CD4-positive, alpha-beta memory T cell (primary cell): ENCODE results near the gene APOA5. TPM values are rescaled to one million over a fixed set of nuclear protein-coding genes. Genes with fewer than 3 reads are reported as not detected.

Source experiments
- CTCF ChIA-PET: fragments of 350-600 bp; sonication (Branson Sonifier 250); formaldehyde crosslinking; loops from one replicate; lab custom pipeline; 2021; ENCODE audit warnings: inconsistent platforms; ENCODE audit not compliant: partially characterized antibody; lab: Charles Lee
- POLR2A ChIA-PET: fragments of 350-600 bp; sonication (Branson Sonifier 250); formaldehyde crosslinking; loops from one replicate; lab custom pipeline; 2021; ENCODE audit not compliant: partially characterized antibody; lab: Charles Lee
- DNase-seq, 5 donors: peaks; one replicate each; pipeline versions ENCODE4 v3.0.0 to v3.0.0-alpha.2; 2020 to 2022; ENCODE audit warnings: mixed read lengths in 1 of 5
- H3K27ac ChIP-seq: one replicate; pipeline ENCODE4 v1.7.0; 2013; ENCODE audit warnings: low read depth, low read length
- H3K27me3 ChIP-seq: 2 replicates; pipeline ENCODE4 v1.7.0; 2013; ENCODE audit warnings: mild to moderate bottlenecking, low read length, moderate library complexity; ENCODE audit not compliant: insufficient read depth
- H3K36me3 ChIP-seq: 2 replicates; pipeline ENCODE4 v1.7.0; 2013; ENCODE audit warnings: mild to moderate bottlenecking, low read length, moderate library complexity; ENCODE audit not compliant: insufficient read depth
- H3K4me1 ChIP-seq: 2 replicates; pipeline ENCODE4 v1.7.0; 2013; ENCODE audit warnings: mild to moderate bottlenecking, low read length, moderate library complexity; ENCODE audit not compliant: insufficient read depth
- H3K4me3 ChIP-seq, 2 donors: one replicate each; pipeline ENCODE4 v1.7.0; 2013; ENCODE audit warnings: low read length in 2 of 2, mild to moderate bottlenecking in 1 of 2
- H3K9me3 ChIP-seq, 2 donors: one replicate each; pipeline ENCODE4 v1.7.0; 2013; ENCODE audit warnings: low read length in 2 of 2, control low read depth in 1 of 2; ENCODE audit not compliant: control insufficient read depth in 1 of 2
- H3K27ac Mint-ChIP-seq, 7 donors: one replicate each; pipeline ENCODE4 v1.8.0; 2020 to 2021; ENCODE audit warnings: mixed read lengths in 7 of 7, mild to moderate bottlenecking in 6 of 7, inconsistent platforms in 3 of 7, moderate library complexity in 3 of 7
- H3K27me3 Mint-ChIP-seq, 2 donors: one replicate each; pipeline ENCODE4 v1.8.0; 2020 to 2021; ENCODE audit warnings: mixed read lengths in 2 of 2
- H3K36me3 Mint-ChIP-seq, 2 donors: one replicate each; pipeline ENCODE4 v1.8.0; 2020 to 2021; ENCODE audit warnings: mixed read lengths in 2 of 2, inconsistent platforms in 1 of 2, mild to moderate bottlenecking in 1 of 2
- H3K4me1 Mint-ChIP-seq, 4 donors: one replicate each; pipeline ENCODE4 v1.8.0; 2020 to 2021; ENCODE audit warnings: mixed read lengths in 4 of 4, mild to moderate bottlenecking in 1 of 4
- H3K4me3 Mint-ChIP-seq, 8 donors: one replicate each; pipeline ENCODE4 v1.8.0; 2020 to 2021; ENCODE audit warnings: mixed read lengths in 8 of 8, mild to moderate bottlenecking in 7 of 8, moderate library complexity in 6 of 8, inconsistent platforms in 3 of 8
- H3K9me3 Mint-ChIP-seq, 8 donors: one replicate each; pipeline ENCODE4 v1.8.0; 2020 to 2021; ENCODE audit warnings: mixed read lengths in 8 of 8, mild to moderate bottlenecking in 5 of 8, inconsistent platforms in 3 of 8, moderate library complexity in 1 of 8
- intact Hi-C: fragments of 100-400 bp; cut with micrococcal nuclease; formaldehyde crosslinking; loops from one replicate; pipeline ENCODE4 v1.15.1; 2023
- polyA plus RNA-seq, 2 donors: library from polyadenylated mRNA; unstranded; fragments of 300-500 nt; fragmentation: Illumina TruSeq; gene quantifications; one replicate each; pipeline ENCODE4 v1.2.3, GENCODE V29; 2021
- total RNA-seq, 2 experiments: library from RNA; stranded (reverse); gene quantifications; one replicate each; pipeline ENCODE4 v1.2.3, GENCODE V29; 2021

APOA5 gene
- total and polyA plus RNA-seq, 4 experiments from 2014 or later, result not detected

DNA sequence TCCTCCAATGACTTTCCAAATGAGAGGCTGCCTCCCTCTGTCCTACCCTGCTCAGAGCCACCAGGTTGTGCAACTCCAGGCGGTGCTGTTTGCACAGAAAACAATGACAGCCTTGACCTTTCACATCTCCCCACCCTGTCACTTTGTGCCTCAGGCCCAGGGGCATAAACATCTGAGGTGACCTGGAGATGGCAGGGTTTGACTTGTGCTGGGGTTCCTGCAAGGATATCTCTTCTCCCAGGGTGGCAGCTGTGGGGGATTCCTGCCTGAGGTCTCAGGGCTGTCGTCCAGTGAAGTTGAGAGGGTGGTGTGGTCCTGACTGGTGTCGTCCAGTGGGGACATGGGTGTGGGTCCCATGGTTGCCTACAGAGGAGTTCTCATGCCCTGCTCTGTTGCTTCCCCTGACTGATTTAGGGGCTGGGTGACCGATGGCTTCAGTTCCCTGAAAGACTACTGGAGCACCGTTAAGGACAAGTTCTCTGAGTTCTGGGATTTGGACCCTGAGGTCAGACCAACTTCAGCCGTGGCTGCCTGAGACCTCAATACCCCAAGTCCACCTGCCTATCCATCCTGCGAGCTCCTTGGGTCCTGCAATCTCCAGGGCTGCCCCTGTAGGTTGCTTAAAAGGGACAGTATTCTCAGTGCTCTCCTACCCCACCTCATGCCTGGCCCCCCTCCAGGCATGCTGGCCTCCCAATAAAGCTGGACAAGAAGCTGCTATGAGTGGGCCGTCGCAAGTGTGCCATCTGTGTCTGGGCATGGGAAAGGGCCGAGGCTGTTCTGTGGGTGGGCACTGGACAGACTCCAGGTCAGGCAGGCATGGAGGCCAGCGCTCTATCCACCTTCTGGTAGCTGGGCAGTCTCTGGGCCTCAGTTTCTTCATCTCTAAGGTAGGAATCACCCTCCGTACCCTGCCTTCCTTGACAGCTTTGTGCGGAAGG, 40.9 kb upstream of the APOA5 start:
- Mint-ChIP-seq H3K27ac (peak overlapping the region in 2 of 7 donors; percentile 23 to 56), H3K36me3 (no peaks in the 10 kb centered on the region), H3K4me1 (peaks cover 2 to 16% (median 7%) of the 10 kb centered on the region in 4 donors), H3K27me3 (no peaks in the 10 kb centered on the region), H3K4me3 (no peak overlapping the region), H3K9me3 (no peaks in the 10 kb centered on the region)
- Histone ChIP-seq H3K4me3 (no peak overlapping the region), H3K27me3 (no peaks in the 10 kb centered on the region), H3K4me1 (peaks cover 15% of the 10 kb centered on the region), H3K27ac (no peak overlapping the region), H3K36me3 (no peaks in the 10 kb centered on the region), H3K9me3 (no peaks in the 10 kb centered on the region)
- POLR2A ChIA-PET, result interaction anchor here (1.9 kb wide), 1 partner anchor 46 kb away, joined by 7 read pairs; no protein-coding TSS in a partner anchor
- DNase-seq, result no peak
- intact Hi-C loops, result no loop called here
- CTCF ChIA-PET, result interaction anchor here (10.0 kb wide), 1 partner anchor 41 kb away, joined by 189 read pairs; the partner anchor contains the start of genes APOA5 and ZPR1

DNA sequence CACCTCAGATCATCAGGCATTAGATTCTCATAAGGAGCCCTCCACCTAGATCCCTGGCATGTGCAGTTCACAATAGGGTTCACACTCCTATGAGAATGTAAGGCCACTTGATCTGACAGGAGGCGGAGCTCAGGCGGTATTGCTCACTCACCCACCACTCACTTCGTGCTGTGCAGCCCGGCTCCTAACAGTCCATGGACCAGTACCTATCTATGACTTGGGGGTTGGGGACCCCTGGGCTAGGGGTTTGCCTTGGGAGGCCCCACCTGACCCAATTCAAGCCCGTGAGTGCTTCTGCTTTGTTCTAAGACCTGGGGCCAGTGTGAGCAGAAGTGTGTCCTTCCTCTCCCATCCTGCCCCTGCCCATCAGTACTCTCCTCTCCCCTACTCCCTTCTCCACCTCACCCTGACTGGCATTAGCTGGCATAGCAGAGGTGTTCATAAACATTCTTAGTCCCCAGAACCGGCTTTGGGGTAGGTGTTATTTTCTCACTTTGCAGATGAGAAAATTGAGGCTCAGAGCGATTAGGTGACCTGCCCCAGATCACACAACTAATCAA, 40.2 kb upstream of the APOA5 start:
- H3K4me1 ChIP-seq, result peaks cover 15% of the 10 kb centered on the region
- H3K27ac ChIP-seq, result no peak overlapping the region
- DNase-seq, result no peak
- Mint-ChIP-seq H3K27ac (no peak overlapping the region), H3K4me1 (peaks cover 2 to 16% (median 7%) of the 10 kb centered on the region in 4 donors), H3K4me3 (no peak overlapping the region), H3K27me3 (no peaks in the 10 kb centered on the region), H3K36me3 (no peaks in the 10 kb centered on the region), H3K9me3 (no peaks in the 10 kb centered on the region)
- no peaks in the 10 kb centered on the region for H3K36me3 ChIP-seq
- CTCF ChIA-PET, result interaction anchor here (10.0 kb wide), 1 partner anchor 41 kb away, joined by 189 read pairs; the partner anchor contains the start of genes APOA5 and ZPR1
- no peaks in the 10 kb centered on the region for H3K27me3 ChIP-seq
- POLR2A ChIA-PET, result no interaction called here
- no peaks in the 10 kb centered on the region for H3K9me3 ChIP-seq
- no peak overlapping the region for H3K4me3 ChIP-seq
- intact Hi-C loops, result no loop called here

GRCh38 chr11:116830184-116830912, 38.7 kb upstream of the APOA5 start:
- Histone ChIP-seq H3K4me3 (no peak overlapping the region), H3K27me3 (no peaks in the 10 kb centered on the region), H3K27ac (no peak overlapping the region), H3K9me3 (no peaks in the 10 kb centered on the region), H3K4me1 (peaks cover 5% of the 10 kb centered on the region), H3K36me3 (no peaks in the 10 kb centered on the region)
- Mint-ChIP-seq H3K36me3 (no peaks in the 10 kb centered on the region), H3K27ac (no peak overlapping the region), H3K27me3 (no peaks in the 10 kb centered on the region), H3K4me3 (no peak overlapping the region), H3K9me3 (no peaks in the 10 kb centered on the region), H3K4me1 (peaks cover 0 to 6% (median under 1%) of the 10 kb centered on the region in 4 donors)
- no peak for DNase-seq
- ChIA-PET POLR2A (interaction anchor here (0.5 kb wide), 1 partner anchor 15 kb away, joined by 3 read pairs; no protein-coding TSS in a partner anchor), CTCF (interaction anchor here (0.9 to 1.0 kb wide), 2 partner anchors 39 to 275 kb away, joined by 3 to 4 read pairs; partner anchors contain the start of gene APOA5)
- intact Hi-C loops, result no loop called here

GRCh38 chr11:116829525-116830183, 38.0 kb upstream of the APOA5 start, which contains the start of gene APOC3:
Gene APOC3, plus strand, starts transcription at chr11:116829907. Its CDS starts 676 bp downstream, at chr11:116830583.
- no peak for DNase-seq
- no peaks in the 10 kb centered on the region for H3K36me3 ChIP-seq
- H3K27me3 Mint-ChIP-seq, result no peaks in the 10 kb centered on the region
- H3K9me3 ChIP-seq, result no peaks in the 10 kb centered on the region
- no peak within 1 kb of the TSS for H3K4me3 ChIP-seq
- intact Hi-C loops, result no loop called here
- no peaks in the 10 kb centered on the region for H3K36me3 Mint-ChIP-seq
- ChIA-PET POLR2A (interaction anchor here (0.5 kb wide), 1 partner anchor 15 kb away, joined by 3 read pairs; no protein-coding TSS in a partner anchor), CTCF (interaction anchor here (0.9 to 1.0 kb wide), 2 partner anchors 38 to 276 kb away, joined by 3 to 4 read pairs; partner anchors contain the start of gene APOA5)
- H3K27ac Mint-ChIP-seq, result peak within 1 kb of the TSS in 1 of 7 donors; percentile 73
- H3K4me1 Mint-ChIP-seq, result no peaks in the 10 kb centered on the region
- no peak within 1 kb of the TSS for H3K4me3 Mint-ChIP-seq
- no peaks in the 10 kb centered on the region for H3K4me1 ChIP-seq
- H3K27ac ChIP-seq, result no peak within 1 kb of the TSS
- H3K9me3 Mint-ChIP-seq, result no peaks in the 10 kb centered on the region
- H3K27me3 ChIP-seq, result no peaks in the 10 kb centered on the region

DNA sequence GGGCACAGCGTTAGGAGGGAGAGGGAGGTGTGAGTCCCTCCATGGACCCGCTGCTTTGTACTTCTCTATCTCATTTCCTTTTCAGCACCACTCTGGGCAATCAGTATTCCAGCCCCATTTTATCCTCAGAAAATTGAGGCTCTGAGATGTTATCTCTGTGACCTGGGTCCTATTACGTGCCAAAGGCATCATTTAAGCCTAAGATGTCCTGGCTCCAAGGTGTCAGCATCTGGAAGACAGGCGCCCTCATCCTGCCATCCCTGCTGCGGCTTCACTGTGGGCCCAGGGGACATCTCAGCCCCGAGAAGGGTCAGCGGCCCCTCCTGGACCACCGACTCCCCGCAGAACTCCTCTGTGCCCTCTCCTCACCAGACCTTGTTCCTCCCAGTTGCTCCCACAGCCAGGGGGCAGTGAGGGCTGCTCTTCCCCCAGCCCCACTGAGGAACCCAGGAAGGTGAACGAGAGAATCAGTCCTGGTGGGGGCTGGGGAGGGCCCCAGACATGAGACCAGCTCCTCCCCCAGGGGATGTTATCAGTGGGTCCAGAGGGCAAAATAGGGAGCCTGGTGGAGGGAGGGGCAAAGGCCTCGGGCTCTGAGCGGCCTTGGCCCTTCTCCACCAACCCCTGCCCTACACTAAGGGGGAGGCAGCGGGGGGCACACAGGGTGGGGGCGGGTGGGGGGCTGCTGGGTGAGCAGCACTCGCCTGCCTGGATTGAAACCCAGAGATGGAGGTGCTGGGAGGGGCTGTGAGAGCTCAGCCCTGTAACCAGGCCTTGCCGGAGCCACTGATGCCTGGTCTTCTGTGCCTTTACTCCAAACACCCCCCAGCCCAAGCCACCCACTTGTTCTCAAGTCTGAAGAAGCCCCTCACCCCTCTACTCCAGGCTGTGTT, 37.2 kb upstream of the APOA5 start:
- CTCF ChIA-PET, result no interaction called here
- Mint-ChIP-seq H3K27ac (peak overlapping the region in 1 of 7 donors; percentile 73), H3K9me3 (no peaks in the 10 kb centered on the region)

GRCh38 chr11:116827461-116827860, 35.8 kb upstream of the APOA5 start:
- ChIA-PET CTCF (interaction anchor here (1.0 kb wide), 1 partner anchor 9 kb away, joined by 3 read pairs; no protein-coding TSS in a partner anchor), POLR2A (no interaction called here)
- H3K27ac Mint-ChIP-seq, result no peak overlapping the region
- no peak for DNase-seq
- Histone ChIP-seq H3K9me3 (no peaks in the 10 kb centered on the region), H3K27me3 (no peaks in the 10 kb centered on the region), H3K36me3 (no peaks in the 10 kb centered on the region), H3K4me3 (no peak overlapping the region), H3K4me1 (no peaks in the 10 kb centered on the region), H3K27ac (no peak overlapping the region)
- intact Hi-C loops, result no loop called here
- H3K9me3 Mint-ChIP-seq, result no peaks in the 10 kb centered on the region
- H3K4me1 Mint-ChIP-seq, result no peaks in the 10 kb centered on the region
- H3K4me3 Mint-ChIP-seq, result no peak overlapping the region
- no peaks in the 10 kb centered on the region for H3K27me3 Mint-ChIP-seq
- no peaks in the 10 kb centered on the region for H3K36me3 Mint-ChIP-seq

More for the DNA sequence above, 37.2 kb upstream of the APOA5 start:
- no peaks in the 10 kb centered on the region for H3K4me1 ChIP-seq
- POLR2A ChIA-PET, result no interaction called here
- H3K36me3 Mint-ChIP-seq, result no peaks in the 10 kb centered on the region
- intact Hi-C loops, result no loop called here
- no peak overlapping the region for H3K4me3 ChIP-seq
- no peaks in the 10 kb centered on the region for H3K27me3 Mint-ChIP-seq
- no peaks in the 10 kb centered on the region for H3K4me1 Mint-ChIP-seq
- H3K36me3 ChIP-seq, result no peaks in the 10 kb centered on the region
- DNase-seq, result no peak
- H3K9me3 ChIP-seq, result no peaks in the 10 kb centered on the region
- no peak overlapping the region for H3K27ac ChIP-seq
- no peaks in the 10 kb centered on the region for H3K27me3 ChIP-seq
- no peak overlapping the region for H3K4me3 Mint-ChIP-seq
